NCI-H2227 (cell line): Measurements from ENCODE around the gene COL4A2.

Experiments
- DNase-seq: peaks from one replicate; lab custom pipeline; 2025; ENCODE audit not compliant: unreplicated experiment; lab: John Stamatoyannopoulos, UW

The COL4A2 gene

DNA sequence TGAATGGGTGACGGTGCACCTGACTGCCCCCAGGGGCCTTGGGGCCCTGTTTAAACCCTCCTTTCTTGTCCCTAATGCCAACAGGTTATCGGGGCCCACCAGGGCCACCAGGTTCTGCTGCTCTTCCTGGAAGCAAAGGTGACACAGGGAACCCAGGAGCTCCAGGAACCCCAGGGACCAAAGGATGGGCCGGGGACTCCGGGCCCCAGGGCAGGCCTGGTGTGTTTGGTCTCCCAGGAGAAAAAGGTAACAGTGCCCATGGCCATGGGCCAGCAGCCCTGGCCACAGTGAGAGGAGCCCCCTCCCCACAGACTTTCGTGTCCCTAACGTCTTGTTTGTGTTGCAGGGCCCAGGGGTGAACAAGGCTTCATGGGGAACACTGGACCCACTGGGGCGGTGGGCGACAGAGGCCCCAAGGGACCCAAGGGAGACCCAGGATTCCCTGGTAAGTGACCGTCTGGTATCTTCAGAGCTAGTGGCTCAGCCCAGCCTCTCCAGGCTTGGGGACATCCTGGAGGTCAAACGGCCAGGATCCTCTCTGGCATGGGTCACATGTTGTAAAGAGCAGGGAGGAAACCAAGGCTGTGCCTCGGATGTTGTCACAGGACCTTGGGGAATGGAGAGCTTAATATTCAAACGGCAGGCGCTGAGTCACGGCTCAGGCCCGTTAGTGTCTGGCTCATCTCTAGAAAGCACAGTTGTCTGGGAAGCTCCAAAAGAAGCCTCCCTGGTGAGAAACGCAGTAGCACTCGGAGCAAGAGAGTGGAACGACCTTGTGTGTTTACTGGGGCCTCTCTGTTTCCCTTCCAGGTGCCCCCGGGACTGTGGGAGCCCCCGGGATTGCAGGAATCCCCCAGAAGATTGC is 196.2 kb downstream of the COL4A2 start:
- DNase-seq: no peak

DNA sequence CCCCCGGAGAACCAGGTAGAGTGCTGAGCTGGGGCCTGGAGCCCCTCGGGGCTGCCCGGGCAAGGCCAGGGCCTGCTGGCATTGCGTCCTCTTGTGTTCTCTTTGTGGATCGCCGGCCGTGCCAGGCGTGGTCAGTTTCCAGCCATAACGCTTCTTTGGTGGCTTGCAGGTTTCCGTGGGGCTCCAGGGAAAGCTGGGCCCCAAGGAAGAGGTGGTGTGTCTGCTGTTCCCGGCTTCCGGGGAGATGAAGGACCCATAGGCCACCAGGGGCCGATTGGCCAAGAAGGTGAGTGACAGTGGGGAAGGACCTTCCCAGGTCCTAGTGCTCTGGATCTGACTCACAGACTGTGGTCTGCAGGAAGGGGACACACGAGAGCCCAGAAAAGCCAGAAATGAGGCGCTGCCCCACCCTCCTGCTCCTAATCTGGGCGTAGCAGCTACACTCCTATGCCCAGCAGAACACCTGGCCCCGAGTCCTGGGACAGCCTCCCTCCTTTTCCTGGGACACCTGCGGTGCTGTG is 197.0 kb downstream of the COL4A2 start:
- no peak for DNase-seq

DNA sequence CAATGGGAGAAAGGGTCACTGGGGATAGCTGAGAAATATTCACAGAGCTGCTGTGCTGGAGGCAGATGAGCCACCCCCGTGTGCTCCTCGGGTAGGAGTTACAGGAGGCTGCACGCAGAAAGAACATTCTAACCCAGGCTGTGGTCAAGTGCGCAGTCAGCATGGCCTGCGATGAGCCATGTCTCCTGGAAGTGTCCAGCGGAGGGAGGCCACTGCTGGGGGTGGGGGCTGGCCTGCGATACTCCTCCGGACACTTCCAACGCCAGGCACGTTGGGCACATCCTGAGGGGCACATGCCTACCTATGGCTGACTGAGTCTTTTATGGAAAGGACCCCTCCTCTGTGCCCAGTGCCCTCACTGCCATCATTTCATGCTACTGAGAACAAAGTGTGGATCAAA is 198.5 kb downstream of the COL4A2 start:
- no peak for DNase-seq

DNA sequence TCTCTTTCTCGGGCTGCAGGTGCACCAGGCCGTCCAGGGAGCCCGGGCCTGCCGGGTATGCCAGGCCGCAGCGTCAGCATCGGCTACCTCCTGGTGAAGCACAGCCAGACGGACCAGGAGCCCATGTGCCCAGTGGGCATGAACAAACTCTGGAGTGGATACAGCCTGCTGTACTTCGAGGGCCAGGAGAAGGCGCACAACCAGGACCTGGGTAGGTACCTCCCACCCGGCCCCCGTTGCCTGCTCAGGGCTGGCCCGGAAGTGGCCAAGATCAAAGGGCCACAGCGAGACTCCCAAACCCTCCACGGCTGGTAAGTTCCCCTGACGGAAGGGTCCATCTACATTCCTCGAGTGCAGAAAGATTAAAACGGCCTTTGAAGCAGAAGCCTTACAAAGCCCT is 199.3 kb downstream of the COL4A2 start:
- no peak for DNase-seq

DNA sequence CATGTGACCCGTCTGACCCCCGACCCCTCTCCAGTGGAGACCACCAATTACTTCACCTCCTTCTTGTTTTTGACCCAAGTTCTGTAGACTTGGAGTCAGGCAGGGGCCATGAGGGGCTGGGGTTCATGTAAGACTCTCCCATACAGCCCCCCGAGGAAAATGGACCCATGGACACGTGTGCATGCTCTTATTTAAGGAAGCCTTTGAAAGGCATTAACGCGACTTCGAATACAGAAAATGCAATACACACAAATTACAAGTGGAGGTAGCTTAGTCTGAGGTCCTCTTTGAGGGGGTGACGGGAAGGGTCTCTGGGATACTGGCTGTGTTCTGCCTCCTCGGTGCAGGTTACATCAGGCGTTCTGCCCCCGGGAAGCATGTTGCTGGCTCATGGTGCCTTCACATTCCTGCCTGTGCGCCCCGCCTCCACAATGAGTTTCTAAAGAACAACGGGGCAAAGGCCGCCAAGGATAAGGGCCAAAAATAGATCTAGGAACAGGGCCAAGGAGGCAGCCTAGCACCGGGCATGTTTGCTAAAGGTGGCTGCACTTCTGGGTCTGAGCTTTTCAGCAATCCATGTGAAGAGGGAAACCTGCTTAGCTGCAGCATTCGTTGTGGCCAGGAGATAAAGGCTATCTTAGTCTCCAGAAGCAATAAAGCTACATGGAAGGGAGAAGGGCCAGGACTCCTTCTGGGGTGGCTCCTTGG is 199.9 kb downstream of the COL4A2 start:
- DNase-seq: no peak

DNA sequence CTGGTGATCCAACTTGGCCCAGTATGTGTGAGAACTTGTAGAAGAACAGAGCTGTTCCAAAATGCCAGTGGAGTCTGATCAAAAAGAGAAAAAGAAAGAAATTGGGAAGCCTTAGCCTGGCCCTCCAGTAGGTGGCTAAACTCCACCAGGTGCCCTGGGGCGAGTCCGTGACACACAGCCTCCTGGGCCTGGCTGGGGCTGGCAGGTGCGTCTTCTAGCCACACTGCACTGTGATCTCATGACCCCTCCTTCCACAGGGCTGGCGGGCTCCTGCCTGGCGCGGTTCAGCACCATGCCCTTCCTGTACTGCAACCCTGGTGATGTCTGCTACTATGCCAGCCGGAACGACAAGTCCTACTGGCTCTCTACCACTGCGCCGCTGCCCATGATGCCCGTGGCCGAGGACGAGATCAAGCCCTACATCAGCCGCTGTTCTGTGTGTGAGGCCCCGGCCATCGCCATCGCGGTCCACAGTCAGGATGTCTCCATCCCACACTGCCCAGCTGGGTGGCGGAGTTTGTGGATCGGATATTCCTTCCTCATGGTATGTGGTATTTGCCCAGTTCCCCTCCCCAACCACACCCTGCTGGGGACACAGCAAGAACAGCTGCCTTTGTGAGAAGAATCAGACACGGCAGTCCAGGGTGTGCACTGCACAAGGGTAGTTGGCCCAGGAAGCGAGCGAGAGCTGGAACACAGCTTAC is 200.7 kb downstream of the COL4A2 start:
- no peak for DNase-seq

DNA sequence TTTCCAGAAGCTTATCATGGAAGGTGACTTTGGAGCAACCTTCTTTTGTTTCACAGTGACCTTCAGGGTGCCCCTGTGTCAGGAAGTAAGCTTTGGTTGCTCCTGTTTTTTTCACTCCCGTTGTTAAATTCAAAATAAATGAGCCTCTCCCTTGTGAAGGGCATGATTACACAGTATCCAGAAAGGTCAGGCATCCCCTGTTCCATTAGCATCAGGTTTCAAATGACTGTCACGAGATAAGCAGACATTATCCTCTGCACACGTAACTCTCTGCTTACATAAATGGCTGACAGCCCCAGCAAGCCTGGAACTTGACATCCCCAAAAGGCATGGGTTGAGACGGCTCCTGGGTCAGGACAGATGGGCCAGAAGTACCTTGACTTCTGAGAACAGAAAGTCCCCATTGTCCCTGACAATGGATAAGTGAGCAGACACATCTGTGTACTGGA is 202.4 kb downstream of the COL4A2 start:
- no peak for DNase-seq

DNA sequence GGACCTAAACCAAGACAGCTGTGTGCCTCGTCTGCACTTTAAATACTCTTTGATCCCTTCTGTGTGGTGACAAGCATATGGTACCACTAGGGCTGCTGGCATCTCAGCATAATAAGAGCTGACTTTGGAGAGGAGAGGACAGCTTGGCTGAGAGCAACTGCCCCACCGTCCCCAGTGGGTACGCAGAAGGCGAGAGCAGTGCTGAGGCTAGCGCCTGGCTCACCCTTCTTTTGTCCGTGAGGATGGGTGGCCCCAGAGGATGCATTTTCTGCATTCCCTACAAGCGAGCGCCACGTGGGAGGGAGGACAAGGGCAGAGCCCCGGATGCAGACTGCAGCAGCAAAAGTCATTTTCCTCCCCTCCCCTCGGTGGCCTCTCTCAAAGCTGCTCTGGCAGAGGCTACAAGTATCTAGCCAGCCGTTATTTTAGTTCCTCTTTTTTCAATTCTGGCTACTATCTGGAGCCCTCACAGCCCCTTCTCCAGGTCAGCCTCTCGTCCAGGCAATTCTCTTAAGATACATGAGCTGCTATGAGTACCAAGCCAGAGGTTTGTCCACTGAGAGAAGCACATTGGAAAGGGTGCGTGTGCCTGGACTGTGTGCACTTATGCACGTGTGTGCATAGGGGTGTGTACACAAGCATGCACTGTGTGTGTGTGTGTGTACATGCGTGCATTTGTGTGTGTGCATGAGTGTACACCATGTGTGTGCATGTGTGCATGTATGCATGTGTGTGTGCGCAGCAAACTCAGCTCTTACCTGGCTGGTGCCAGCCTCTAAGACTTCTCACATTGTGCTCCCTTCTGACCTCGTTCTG is 203.1 kb downstream of the COL4A2 start:
- DNase-seq: no peak

DNA sequence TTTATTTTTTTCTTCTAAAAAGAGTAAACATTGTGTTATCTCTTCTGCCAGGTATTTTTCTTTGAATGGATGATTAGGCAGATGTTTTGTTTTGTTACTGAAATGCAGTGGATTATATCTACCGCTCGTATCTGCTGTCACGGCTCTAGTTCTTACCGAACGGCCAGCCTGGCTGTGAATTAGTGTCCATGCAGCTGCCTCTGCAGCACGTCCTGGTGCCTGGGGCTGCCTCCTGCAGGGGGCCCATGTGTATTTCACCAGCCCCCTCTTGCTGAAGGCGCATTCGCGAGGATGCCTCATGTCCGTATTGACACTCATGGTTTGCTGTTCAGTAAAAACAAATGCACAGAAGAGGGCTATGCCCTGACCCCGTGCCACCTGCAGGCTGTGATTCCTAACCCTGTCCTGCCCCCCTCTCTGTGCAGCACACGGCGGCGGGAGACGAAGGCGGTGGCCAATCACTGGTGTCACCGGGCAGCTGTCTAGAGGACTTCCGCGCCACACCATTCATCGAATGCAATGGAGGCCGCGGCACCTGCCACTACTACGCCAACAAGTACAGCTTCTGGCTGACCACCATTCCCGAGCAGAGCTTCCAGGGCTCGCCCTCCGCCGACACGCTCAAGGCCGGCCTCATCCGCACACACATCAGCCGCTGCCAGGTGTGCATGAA is 204.6 kb downstream of the COL4A2 start:
- no peak for DNase-seq

DNA sequence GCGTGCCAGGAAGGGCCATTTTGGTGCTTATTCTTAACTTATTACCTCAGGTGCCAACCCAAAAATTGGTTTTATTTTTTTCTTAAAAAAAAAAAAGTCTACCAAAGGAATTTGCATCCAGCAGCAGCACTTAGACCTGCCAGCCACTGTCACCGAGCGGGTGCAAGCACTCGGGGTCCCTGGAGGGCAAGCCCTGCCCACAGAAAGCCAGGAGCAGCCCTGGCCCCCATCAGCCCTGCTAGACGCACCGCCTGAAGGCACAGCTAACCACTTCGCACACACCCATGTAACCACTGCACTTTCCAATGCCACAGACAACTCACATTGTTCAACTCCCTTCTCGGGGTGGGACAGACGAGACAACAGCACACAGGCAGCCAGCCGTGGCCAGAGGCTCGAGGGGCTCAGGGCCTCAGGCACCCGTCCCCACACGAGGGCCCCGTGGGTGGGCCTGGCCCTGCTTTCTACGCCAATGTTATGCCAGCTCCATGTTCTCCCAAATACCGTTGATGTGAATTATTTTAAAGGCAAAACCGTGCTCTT is 205.2 kb downstream of the COL4A2 start:
- DNase-seq: no peak

DNA sequence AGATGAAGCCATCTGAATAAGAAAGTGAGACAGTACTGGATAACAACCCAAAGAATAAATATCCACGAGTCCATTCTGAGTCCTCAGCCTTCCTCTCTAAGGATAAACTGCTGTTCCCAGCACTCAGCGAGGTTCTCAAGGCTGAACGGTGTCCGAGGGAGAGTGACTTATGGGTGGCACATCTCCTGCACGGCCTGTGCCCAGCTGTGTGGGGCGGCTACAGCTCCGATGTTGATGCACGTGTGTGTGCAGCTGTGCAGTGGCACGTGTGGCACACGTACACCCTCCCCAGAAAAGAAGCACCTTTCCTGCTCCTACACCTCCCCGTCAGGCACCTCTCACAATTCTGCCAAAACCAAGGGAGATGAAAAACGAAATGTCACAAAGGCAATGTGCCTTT is 209.4 kb downstream of the COL4A2 start:
- no peak for DNase-seq

DNA sequence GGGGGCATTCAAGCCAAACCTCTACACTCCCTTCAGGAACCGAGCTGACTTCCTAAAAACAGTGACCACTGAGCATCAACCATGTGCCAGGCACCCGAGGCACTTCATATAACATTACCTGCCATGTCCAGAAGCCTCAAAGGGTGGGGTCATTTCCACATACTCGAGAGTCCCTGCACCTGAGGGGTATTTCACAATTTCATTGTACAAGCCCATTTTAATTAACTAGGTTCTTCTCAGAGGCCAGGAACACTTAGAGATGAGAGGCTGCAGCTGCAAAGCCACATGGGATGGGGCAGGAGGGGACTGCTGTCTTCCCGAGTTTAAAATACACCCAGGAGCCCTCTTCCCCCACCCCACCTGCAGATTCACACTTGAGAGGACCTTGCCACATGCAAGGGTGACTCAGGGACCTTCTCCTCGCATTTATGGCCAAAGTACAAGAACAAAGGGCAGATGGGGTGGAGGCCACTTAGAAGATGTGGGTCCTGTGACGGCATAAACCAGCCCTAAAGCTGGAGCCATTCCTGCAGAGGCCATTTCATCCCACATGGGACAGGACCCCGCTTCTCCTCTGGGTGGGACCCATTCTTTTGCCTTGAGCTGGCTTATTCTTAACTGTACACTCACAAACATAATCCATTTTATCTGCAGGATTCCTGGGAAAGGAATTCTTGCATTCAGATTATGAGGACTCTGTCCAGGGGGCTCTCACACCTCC is 210.6 kb downstream of the COL4A2 start:
- DNase-seq: no peak

DNA sequence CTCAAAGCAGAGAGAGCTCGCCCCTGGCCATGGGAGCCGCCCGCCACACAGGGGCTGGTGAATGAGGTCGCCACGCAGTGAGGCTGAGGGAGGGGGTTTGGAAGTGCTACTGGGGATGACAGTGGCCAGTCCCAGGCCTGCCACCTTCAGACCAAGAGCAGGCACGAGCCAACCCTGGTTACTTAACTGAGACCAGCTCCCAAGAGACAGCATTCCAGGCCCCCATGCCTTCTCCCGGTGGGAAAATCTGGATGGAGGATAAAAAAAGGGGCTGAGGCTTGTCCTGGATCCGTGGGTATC is 211.1 kb downstream of the COL4A2 start:
- DNase-seq: no peak

DNA sequence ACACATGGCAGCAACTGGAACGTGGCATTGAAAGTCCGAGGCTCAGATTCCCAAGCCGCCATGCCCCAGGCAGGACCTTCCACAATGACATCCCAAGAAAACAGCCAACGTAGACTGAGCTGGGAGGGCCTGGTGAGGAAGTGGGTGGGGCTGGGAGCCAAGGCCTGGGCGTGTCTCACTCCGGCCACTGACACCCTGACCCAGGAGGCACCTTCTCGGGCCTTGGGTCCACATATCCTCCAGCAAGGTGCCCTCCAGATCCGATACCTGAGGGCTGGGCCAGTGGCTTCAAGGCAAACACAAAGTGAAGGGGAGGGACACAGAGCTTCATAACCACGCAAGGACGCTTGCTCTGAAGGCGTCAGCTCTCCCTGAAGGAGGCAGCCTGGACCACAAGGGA is 211.5 kb downstream of the COL4A2 start:
- no peak for DNase-seq

DNA sequence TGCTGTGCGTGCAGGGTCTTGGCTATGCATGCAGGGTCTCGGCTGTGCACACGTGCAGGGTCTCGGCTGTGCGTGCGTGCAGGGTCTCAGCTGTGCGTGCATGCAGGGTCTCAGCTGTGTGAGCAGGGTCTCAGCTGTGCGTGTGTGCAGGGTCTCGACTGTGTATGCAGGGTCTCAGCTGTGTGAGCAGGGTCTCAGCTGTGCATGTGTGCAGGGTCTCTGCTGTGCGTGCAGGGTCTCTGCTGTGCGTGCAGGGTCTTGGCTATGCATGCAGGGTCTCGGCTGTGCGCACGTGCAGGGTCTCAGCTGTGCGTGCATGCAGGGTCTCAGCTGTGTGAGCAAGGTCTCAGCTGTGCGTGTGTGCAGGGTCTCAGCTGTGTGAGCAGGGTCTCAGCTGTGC is 212.0 kb downstream of the COL4A2 start:
- DNase-seq: no peak

DNA sequence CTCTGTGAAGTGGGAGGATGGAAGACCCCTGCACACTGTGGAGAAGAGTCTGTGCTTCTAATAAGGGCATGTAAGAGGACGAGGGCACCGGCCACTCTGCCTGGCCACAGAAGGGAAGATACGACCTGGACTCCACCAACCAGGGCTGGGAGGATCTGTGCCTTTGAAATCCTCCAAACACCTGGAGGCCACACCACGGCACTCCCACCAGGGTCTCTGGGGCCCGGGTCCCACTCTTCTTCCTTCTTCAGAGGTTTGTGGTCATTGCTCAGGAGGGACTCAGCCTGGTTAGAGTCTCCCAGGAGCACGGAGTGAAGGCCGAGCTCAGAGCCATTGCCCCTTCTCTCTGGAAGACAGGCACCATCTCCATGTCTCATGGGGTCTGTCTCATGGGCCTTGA is 212.4 kb downstream of the COL4A2 start:
- DNase-seq: no peak

DNA sequence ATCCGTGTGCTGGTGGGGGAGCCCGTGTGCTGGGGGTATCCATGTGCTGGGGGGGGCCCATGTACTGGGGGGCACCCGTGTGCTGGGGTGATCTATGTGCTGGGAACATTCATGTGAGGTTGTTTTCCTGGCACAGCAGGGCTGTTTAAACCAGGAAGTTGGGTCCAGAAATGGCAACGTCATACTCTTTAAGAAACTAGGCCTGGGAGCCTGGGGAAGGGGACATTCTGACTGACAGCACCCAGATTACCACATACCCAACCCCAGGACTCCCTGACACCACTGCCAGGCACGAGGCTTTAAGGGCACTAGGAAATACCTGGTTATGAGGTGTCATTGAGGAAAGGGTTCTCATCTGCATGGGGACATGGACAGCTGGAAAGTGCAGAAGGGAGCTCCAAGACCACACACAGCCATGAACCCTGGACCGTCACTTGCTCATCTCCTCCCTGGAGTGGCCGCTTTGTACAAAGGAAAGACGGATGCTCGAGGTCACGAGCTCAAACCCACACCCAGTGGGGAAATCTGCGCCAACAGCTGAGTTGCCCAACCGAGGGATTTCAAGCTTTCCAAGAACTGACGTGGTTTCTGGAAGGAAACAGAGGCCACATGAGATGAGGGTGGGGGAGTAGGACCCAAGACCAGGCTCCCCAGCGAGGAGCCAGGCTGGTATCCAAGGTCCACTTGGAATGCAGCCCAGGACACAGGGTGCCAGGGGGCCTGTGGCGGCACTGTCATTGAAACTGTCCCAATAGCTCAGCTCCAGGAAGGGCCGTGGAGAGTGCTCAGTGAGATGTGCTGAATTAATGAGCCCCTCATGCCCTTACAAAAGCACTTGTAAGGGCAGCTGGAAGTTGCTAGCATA is 213.6 kb downstream of the COL4A2 start:
- no peak for DNase-seq

DNA sequence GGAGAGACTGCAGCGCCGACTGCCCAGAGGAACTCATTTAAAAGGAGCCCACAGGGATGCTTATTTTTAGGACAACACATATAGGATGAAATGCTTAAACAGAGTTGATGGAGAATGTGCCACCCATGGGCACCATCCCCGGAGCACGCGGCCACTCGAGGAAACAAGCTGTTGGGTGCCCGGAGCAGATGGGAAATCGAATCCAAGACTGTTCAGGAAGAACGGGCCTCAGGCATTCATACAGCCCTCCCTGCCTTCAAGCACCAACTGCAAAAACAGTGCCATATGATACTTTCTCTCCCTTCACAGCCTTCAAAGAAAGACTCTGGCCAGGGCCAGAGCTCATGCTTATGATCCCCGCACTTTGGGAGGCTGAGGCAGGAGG is 214.2 kb downstream of the COL4A2 start:
- no peak for DNase-seq

DNA sequence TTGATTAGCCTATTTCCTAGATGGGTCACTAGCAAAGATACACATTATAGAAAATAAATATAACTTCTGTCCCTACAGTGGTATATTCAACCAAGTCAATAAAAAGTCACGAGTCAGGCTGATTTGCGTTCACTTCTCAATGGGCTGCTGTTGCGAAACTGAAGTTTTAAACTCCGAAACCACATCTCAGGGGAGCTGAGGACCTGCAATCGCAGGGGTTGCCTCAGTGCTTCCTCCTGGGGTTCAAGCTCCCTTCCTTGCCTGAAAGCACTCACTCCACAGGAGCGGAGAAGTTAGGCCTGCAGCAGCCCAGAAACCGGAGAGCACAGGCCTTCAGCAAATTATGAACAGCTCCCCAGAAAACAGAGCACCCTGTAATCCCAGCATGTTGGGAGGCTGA is 214.9 kb downstream of the COL4A2 start:
- no peak for DNase-seq
